SK-N-DZ (cell line): ENCODE data around the gene RPS27L.

ENCODE experiments used
- DNase-seq: peaks from one replicate; pipeline ENCODE4 v3.0.0-alpha.2; 2015; ENCODE audit warnings: low spot score

The RPS27L gene

GRCh38 chr15:63188247-63188925 is 31.1 kb upstream of the RPS27L start:
- no peak for DNase-seq

- DNase-seq = no peak
These were observed 30.4 kb upstream of the RPS27L start for GRCh38 chr15:63187589-63188226.

GRCh38 chr15:63186065-63186464 is 28.8 kb upstream of the RPS27L start:
- no peak for DNase-seq

- no peak for DNase-seq
These were observed 27.9 kb upstream of the RPS27L start for GRCh38 chr15:63185206-63185605.

- no peak for DNase-seq
These were observed 24.4 kb upstream of the RPS27L start for GRCh38 chr15:63181648-63182047.

- no peak for DNase-seq
These were observed 23.5 kb upstream of the RPS27L start for GRCh38 chr15:63180746-63181145.

GRCh38 chr15:63178034-63178433 is 20.8 kb upstream of the RPS27L start:
- no peak for DNase-seq

- DNase-seq = no peak
These were observed 19.0 kb upstream of the RPS27L start for GRCh38 chr15:63176302-63176701.

GRCh38 chr15:63172851-63173451 is 15.7 kb upstream of the RPS27L start:
- no peak for DNase-seq

- DNase-seq = no peak
These were observed 15.1 kb upstream of the RPS27L start for GRCh38 chr15:63172376-63172775.

- no peak for DNase-seq
These were observed 12.5 kb upstream of the RPS27L start for GRCh38 chr15:63169788-63170187.

GRCh38 chr15:63166219-63166618 is 8.9 kb upstream of the RPS27L start:
- DNase-seq = no peak

GRCh38 chr15:63165166-63165859 is 8.0 kb upstream of the RPS27L start:
- no peak for DNase-seq

GRCh38 chr15:63163217-63163616 is 5.9 kb upstream of the RPS27L start:
- no peak for DNase-seq

- no peak for DNase-seq
These were observed 3.4 kb upstream of the RPS27L start for GRCh38 chr15:63160638-63161037.

GRCh38 chr15:63157891-63158431 is 684 bp upstream of the RPS27L start:
- peak; percentile 32 for DNase-seq

- DNase-seq = peak; percentile 28
These were observed 541 bp downstream of the RPS27L start for GRCh38 chr15:63156755-63157117.

- no peak for DNase-seq
These were observed 1.1 kb downstream of the RPS27L start for GRCh38 chr15:63156086-63156710.

GRCh38 chr15:63155486-63155885 is 1.8 kb downstream of the RPS27L start:
- no peak for DNase-seq

GRCh38 chr15:63151665-63152064 is 5.6 kb downstream of the RPS27L start:
- DNase-seq = no peak

GRCh38 chr15:63146684-63147083 is 10.6 kb downstream of the RPS27L start:
- no peak for DNase-seq

- DNase-seq = no peak
These were observed 11.9 kb downstream of the RPS27L start for GRCh38 chr15:63145426-63145825.
